Measurements from ENCODE around the gene PDGFC. TPM values are rescaled to one million over a fixed set of nuclear protein-coding genes. Genes with fewer than 3 reads are reported as not detected.

The PDGFC gene
- total RNA-seq, 1 experiment from 2014 or later: 64.5 TPM

- intact Hi-C loops (cut with micrococcal nuclease; ENCODE audit: unreplicated experiment): no loop called here
- Mint-ChIP-seq H3K36me3 (ENCODE audit: insufficient read depth, unreplicated experiment) (no peaks in the 10 kb centered on the region), H3K27me3 (ENCODE audit: unreplicated experiment) (no peaks in the 10 kb centered on the region), H3K9me3 (ENCODE audit: low read depth, unreplicated experiment) (peaks cover 12% of the 10 kb centered on the region), H3K4me1 (ENCODE audit: low read depth, unreplicated experiment) (peaks cover 8% of the 10 kb centered on the region), H3K4me3 (ENCODE audit: low read depth, unreplicated experiment) (no peak overlapping the region), H3K27ac (ENCODE audit: unreplicated experiment) (no peak overlapping the region)
- CTCF ChIA-PET: no interaction called here
- BruUV-seq (replicated peaks): no TSS peak
- no peak for DNase-seq
- TF ChIP-seq CTCF (IDR thresholded peaks at IDR 0.05; ENCODE audit: unreplicated experiment): no peak
Measured at GRCh38 chr4:156733582-156733981, 238.0 kb downstream of the PDGFC start.

- CTCF ChIA-PET: no interaction called here
- H3K4me3 Mint-ChIP-seq (ENCODE audit: low read depth, unreplicated experiment): no peak overlapping the region
Measured at GRCh38 chr4:156732634-156733033, 239.0 kb downstream of the PDGFC start.

GRCh38 chr4:156729416-156729815, 242.2 kb downstream of the PDGFC start:
- CTCF ChIA-PET: no interaction called here
- intact Hi-C loops (cut with micrococcal nuclease; ENCODE audit: unreplicated experiment): no loop called here
- DNase-seq: no peak
- TF ChIP-seq CTCF (IDR thresholded peaks at IDR 0.05; ENCODE audit: unreplicated experiment): no peak
- Mint-ChIP-seq H3K4me1 (ENCODE audit: low read depth, unreplicated experiment) (peaks cover 3% of the 10 kb centered on the region), H3K9me3 (ENCODE audit: low read depth, unreplicated experiment) (peaks cover 10% of the 10 kb centered on the region), H3K27me3 (ENCODE audit: unreplicated experiment) (no peaks in the 10 kb centered on the region), H3K4me3 (ENCODE audit: low read depth, unreplicated experiment) (no peak overlapping the region), H3K36me3 (ENCODE audit: insufficient read depth, unreplicated experiment) (no peaks in the 10 kb centered on the region), H3K27ac (ENCODE audit: unreplicated experiment) (no peak overlapping the region)
- BruUV-seq (replicated peaks): no TSS peak

More at GRCh38 chr4:156732634-156733033, 239.0 kb downstream of the PDGFC start:
- BruUV-seq (replicated peaks): no TSS peak
- TF ChIP-seq CTCF (IDR thresholded peaks at IDR 0.05; ENCODE audit: unreplicated experiment): no peak
- H3K27ac Mint-ChIP-seq (ENCODE audit: unreplicated experiment): no peak overlapping the region
- no peaks in the 10 kb centered on the region for H3K27me3 Mint-ChIP-seq (ENCODE audit: unreplicated experiment)
- peaks cover 8% of the 10 kb centered on the region for H3K4me1 Mint-ChIP-seq (ENCODE audit: low read depth, unreplicated experiment)
- peaks cover 12% of the 10 kb centered on the region for H3K9me3 Mint-ChIP-seq (ENCODE audit: low read depth, unreplicated experiment)
- H3K36me3 Mint-ChIP-seq (ENCODE audit: insufficient read depth, unreplicated experiment): no peaks in the 10 kb centered on the region
- intact Hi-C loops (cut with micrococcal nuclease; ENCODE audit: unreplicated experiment): no loop called here
- DNase-seq: no peak

GRCh38 chr4:156725257-156725656, 246.3 kb downstream of the PDGFC start:
- H3K9me3 Mint-ChIP-seq (ENCODE audit: low read depth, unreplicated experiment): peaks cover 7% of the 10 kb centered on the region
- H3K4me1 Mint-ChIP-seq (ENCODE audit: low read depth, unreplicated experiment): no peaks in the 10 kb centered on the region
- no peak for DNase-seq
- H3K27me3 Mint-ChIP-seq (ENCODE audit: unreplicated experiment): no peaks in the 10 kb centered on the region
- no peak overlapping the region for H3K4me3 Mint-ChIP-seq (ENCODE audit: low read depth, unreplicated experiment)
- CTCF ChIA-PET: no interaction called here
- no peak for TF ChIP-seq CTCF (IDR thresholded peaks at IDR 0.05; ENCODE audit: unreplicated experiment)
- intact Hi-C loops (cut with micrococcal nuclease; ENCODE audit: unreplicated experiment): no loop called here
- H3K27ac Mint-ChIP-seq (ENCODE audit: unreplicated experiment): no peak overlapping the region
- no peaks in the 10 kb centered on the region for H3K36me3 Mint-ChIP-seq (ENCODE audit: insufficient read depth, unreplicated experiment)
- BruUV-seq (replicated peaks): no TSS peak

Data from Calu3 (cell line).